Mesendoderm (in vitro differentiated cells): ENCODE data around the gene ARHGAP26.

Experiments used
- DNase-seq: peaks from one replicate; pipeline ENCODE4 v3.0.0; 2013
- H2AK5ac ChIP-seq: 2 replicates; pipeline ENCODE4 v1.6.1; 2013; ENCODE audit warnings: low read length, inconsistent platforms
- H2BK120ac ChIP-seq: 2 replicates; pipeline ENCODE4 v1.6.1; 2013; ENCODE audit warnings: low read depth, mild to moderate bottlenecking, low read length, moderate library complexity, mixed read lengths
- H2BK15ac ChIP-seq: replicated peaks from 2 replicates; pipeline ENCODE4 v1.6.1; 2013; ENCODE audit warnings: low read depth, mild to moderate bottlenecking, moderate library complexity
- H2BK5ac ChIP-seq: 2 replicates; pipeline ENCODE4 v1.6.1; 2013; ENCODE audit warnings: low read length, inconsistent platforms
- H3K18ac ChIP-seq: 2 replicates; pipeline ENCODE4 v1.6.1; 2013; ENCODE audit warnings: mild to moderate bottlenecking, low read length, mixed read lengths
- H3K23ac ChIP-seq: one replicate; pipeline ENCODE4 v1.6.1; 2013; ENCODE audit warnings: low read length
- H3K27ac ChIP-seq: 2 replicates; pipeline ENCODE4 v1.5.1; 2013; ENCODE audit warnings: low read depth, mild to moderate bottlenecking, inconsistent platforms, low read length, moderate library complexity
- H3K27me3 ChIP-seq: 2 replicates; pipeline ENCODE4 v1.6.1; 2013; ENCODE audit warnings: low read length, control low read depth, mild to moderate bottlenecking, inconsistent platforms; ENCODE audit not compliant: insufficient read depth, poor library complexity
- H3K36me3 ChIP-seq: 2 replicates; pipeline ENCODE4 v1.6.1; 2013; ENCODE audit warnings: low read length, inconsistent platforms; ENCODE audit not compliant: control insufficient read depth, insufficient read depth
- H3K4ac ChIP-seq: one replicate; pipeline ENCODE4 v1.6.1; 2013; ENCODE audit warnings: low read depth, mild to moderate bottlenecking, low read length, moderate library complexity
- H3K4me1 ChIP-seq: 2 replicates; pipeline ENCODE4 v1.6.1; 2013; ENCODE audit warnings: low read depth, low read length, inconsistent platforms; ENCODE audit not compliant: control insufficient read depth
- H3K4me2 ChIP-seq: 2 replicates; pipeline ENCODE4 v1.6.1; 2013; ENCODE audit warnings: low read length
- H3K4me3 ChIP-seq: 2 replicates; pipeline ENCODE4 v1.5.1; 2013; ENCODE audit warnings: mild to moderate bottlenecking, low read length
- H3K56ac ChIP-seq: one replicate; pipeline ENCODE4 v1.6.1; 2013; ENCODE audit warnings: low read length
- H3K79me1 ChIP-seq: 2 replicates; pipeline ENCODE4 v1.6.1; 2013; ENCODE audit warnings: low read length, inconsistent platforms
- H3K79me2 ChIP-seq: 2 replicates; pipeline ENCODE4 v1.6.1; 2013; ENCODE audit warnings: mild to moderate bottlenecking, low read length; ENCODE audit not compliant: control insufficient read depth, insufficient read depth
- H3K9ac ChIP-seq: 2 replicates; pipeline ENCODE4 v1.6.1; 2013; ENCODE audit warnings: low read length, inconsistent platforms
- H4K5ac ChIP-seq: one replicate; pipeline ENCODE4 v1.6.1; 2013; ENCODE audit warnings: low read length
- H4K8ac ChIP-seq: one replicate; pipeline ENCODE4 v1.6.1; 2013; ENCODE audit warnings: low read depth, mild to moderate bottlenecking, control low read depth, low read length, moderate library complexity
- WGBS: extraction: QIAGEN DNeasy Blood & Tissue Kit; methylation state at CpG from one replicate; pipeline ENCODE4 v1.1.7; 2013; ENCODE audit warnings: low lambda C conversion rate, missing lambda C conversion rate; ENCODE audit not compliant: insufficient coverage; ENCODE audit errors: extremely low coverage; 5-methylcytosine and 5-hydroxymethylcytosine counted together

Gene ARHGAP26

GRCh38 chr5:143181173-143181572 is 411.0 kb downstream of the ARHGAP26 start:
- H3K56ac ChIP-seq = no peak overlapping the region
- WGBS = no CpG with 5 or more reads among the region's 3 CpGs

GRCh38 chr5:143182106-143182505 is 411.9 kb downstream of the ARHGAP26 start:
- Histone ChIP-seq H4K8ac (no peak overlapping the region), H3K27ac (no peak overlapping the region), H3K4me2 (no peak overlapping the region), H4K5ac (no peak overlapping the region), H3K56ac (peak overlapping the region; percentile 7), H3K23ac (no peak overlapping the region), H3K36me3 (no peaks in the 10 kb centered on the region), H3K9ac (no peak overlapping the region), H3K4me3 (no peak overlapping the region), H3K4me1 (peaks cover 2% of the 10 kb centered on the region), H3K27me3 (no peaks in the 10 kb centered on the region), H3K79me2 (no peaks in the 10 kb centered on the region), H2BK15ac (no peak overlapping the region), H3K18ac (no peak overlapping the region), H2BK5ac (no peak overlapping the region), H2AK5ac (peak overlapping the region; percentile 52), H2BK120ac (no peak overlapping the region), H3K4ac (no peak overlapping the region), H3K79me1 (no peaks in the 10 kb centered on the region)
- no peak for DNase-seq
- WGBS = no CpG with 5 or more reads among the region's 3 CpGs

More at GRCh38 chr5:143181173-143181572, 411.0 kb downstream of the ARHGAP26 start:
- Histone ChIP-seq H3K4me1 (peaks cover 2% of the 10 kb centered on the region), H3K27me3 (no peaks in the 10 kb centered on the region), H2BK120ac (no peak overlapping the region), H4K5ac (no peak overlapping the region), H3K79me1 (no peaks in the 10 kb centered on the region), H2BK15ac (no peak overlapping the region), H3K9ac (no peak overlapping the region), H3K23ac (no peak overlapping the region), H3K4me2 (no peak overlapping the region), H3K4ac (no peak overlapping the region), H2BK5ac (no peak overlapping the region), H4K8ac (no peak overlapping the region), H3K36me3 (no peaks in the 10 kb centered on the region), H2AK5ac (no peak overlapping the region), H3K79me2 (no peaks in the 10 kb centered on the region), H3K18ac (no peak overlapping the region), H3K4me3 (no peak overlapping the region), H3K27ac (no peak overlapping the region)
- DNase-seq = no peak

GRCh38 chr5:143182901-143183820 is 413.0 kb downstream of the ARHGAP26 start:
- no peak overlapping the region for H4K5ac ChIP-seq
- WGBS = no CpG with 5 or more reads among the region's 15 CpGs
- no peak overlapping the region for H3K23ac ChIP-seq
- no peaks in the 10 kb centered on the region for H3K36me3 ChIP-seq
- H3K79me2 ChIP-seq = no peaks in the 10 kb centered on the region
- H2AK5ac ChIP-seq = no peak overlapping the region
- no peaks in the 10 kb centered on the region for H3K27me3 ChIP-seq
- no peak overlapping the region for H2BK120ac ChIP-seq
- H3K4me1 ChIP-seq = peaks cover 2% of the 10 kb centered on the region
- H2BK5ac ChIP-seq = no peak overlapping the region
- peak overlapping the region; percentile 47 for H3K27ac ChIP-seq
- H3K18ac ChIP-seq = no peak overlapping the region
- no peaks in the 10 kb centered on the region for H3K79me1 ChIP-seq
- H4K8ac ChIP-seq = no peak overlapping the region
- DNase-seq = peak; percentile 27
- no peak overlapping the region for H3K9ac ChIP-seq
- H2BK15ac ChIP-seq = no peak overlapping the region
- H3K4ac ChIP-seq = no peak overlapping the region
- no peak overlapping the region for H3K4me2 ChIP-seq
- peak overlapping the region; percentile 62 for H3K56ac ChIP-seq
- H3K4me3 ChIP-seq = no peak overlapping the region

- Histone ChIP-seq H4K8ac (no peak overlapping the region), H3K18ac (no peak overlapping the region), H3K27me3 (no peaks in the 10 kb centered on the region), H3K56ac (no peak overlapping the region), H3K4me1 (peaks cover 2% of the 10 kb centered on the region), H2AK5ac (no peak overlapping the region), H2BK120ac (no peak overlapping the region), H3K9ac (no peak overlapping the region), H3K79me1 (no peaks in the 10 kb centered on the region), H3K36me3 (no peaks in the 10 kb centered on the region), H3K27ac (no peak overlapping the region), H2BK15ac (no peak overlapping the region), H3K23ac (no peak overlapping the region), H3K4me2 (no peak overlapping the region), H3K4ac (no peak overlapping the region), H3K79me2 (no peaks in the 10 kb centered on the region), H4K5ac (no peak overlapping the region), H2BK5ac (no peak overlapping the region), H3K4me3 (no peak overlapping the region)
- WGBS = no CpG with 5 or more reads among the region's 1 CpG
- DNase-seq = no peak
Observed at GRCh38 chr5:143183989-143184388, 413.8 kb downstream of the ARHGAP26 start.

GRCh38 chr5:143186623-143187022 is 416.4 kb downstream of the ARHGAP26 start:
- no peak overlapping the region for H3K18ac ChIP-seq
- H2BK120ac ChIP-seq = no peak overlapping the region
- no peaks in the 10 kb centered on the region for H3K27me3 ChIP-seq
- H4K8ac ChIP-seq = no peak overlapping the region
- H3K4me1 ChIP-seq = peaks cover 2% of the 10 kb centered on the region
- H3K79me2 ChIP-seq = no peaks in the 10 kb centered on the region
- H3K23ac ChIP-seq = no peak overlapping the region
- no peaks in the 10 kb centered on the region for H3K79me1 ChIP-seq
- H3K4me2 ChIP-seq = no peak overlapping the region
- DNase-seq = no peak
- H4K5ac ChIP-seq = no peak overlapping the region
- H3K27ac ChIP-seq = no peak overlapping the region
- no peak overlapping the region for H3K4ac ChIP-seq
- H3K4me3 ChIP-seq = no peak overlapping the region
- no peak overlapping the region for H2BK5ac ChIP-seq
- H2BK15ac ChIP-seq = no peak overlapping the region
- H3K36me3 ChIP-seq = no peaks in the 10 kb centered on the region
- no peak overlapping the region for H3K56ac ChIP-seq
- no peak overlapping the region for H2AK5ac ChIP-seq
- no peak overlapping the region for H3K9ac ChIP-seq

- no peak overlapping the region for H3K27ac ChIP-seq
- no peak overlapping the region for H3K4ac ChIP-seq
- no peak overlapping the region for H4K8ac ChIP-seq
- H3K23ac ChIP-seq = no peak overlapping the region
- H2BK120ac ChIP-seq = no peak overlapping the region
- no peaks in the 10 kb centered on the region for H3K36me3 ChIP-seq
- H3K4me2 ChIP-seq = no peak overlapping the region
- H3K18ac ChIP-seq = no peak overlapping the region
- H3K4me3 ChIP-seq = no peak overlapping the region
- H2AK5ac ChIP-seq = no peak overlapping the region
- no peaks in the 10 kb centered on the region for H3K27me3 ChIP-seq
- H3K4me1 ChIP-seq = peaks cover 2% of the 10 kb centered on the region
- H3K79me1 ChIP-seq = no peaks in the 10 kb centered on the region
- WGBS = no CpG with 5 or more reads among the region's 8 CpGs
- H2BK15ac ChIP-seq = no peak overlapping the region
- H3K79me2 ChIP-seq = no peaks in the 10 kb centered on the region
- H3K9ac ChIP-seq = no peak overlapping the region
- H2BK5ac ChIP-seq = no peak overlapping the region
- no peak overlapping the region for H4K5ac ChIP-seq
- DNase-seq = peak; percentile 54
- no peak overlapping the region for H3K56ac ChIP-seq
Observed at GRCh38 chr5:143187495-143187894, 417.3 kb downstream of the ARHGAP26 start.
